Measurements from ENCODE around the gene MITD1.
"Not testable (repeated sequence)": the region's sequence is repeated elsewhere in the genome, so short reads cannot be mapped to it uniquely, and the experiment has no call there.

MITD1 gene

GRCh38 chr2:99154643-99155536, 26.0 kb downstream of the MITD1 start, which contains the start of the genes LIPT1 and TSGA10:
LIPT1 (plus strand) TSS chr2:99154967; CDS start chr2:99161958, 6,991 bp downstream.
TSGA10 (minus strand) TSS chr2:99154942; CDS start chr2:99109439, 45,503 bp downstream.
- peak; percentile 96 for DNase-seq

- DNase-seq = no peak
These were observed 26.8 kb downstream of the MITD1 start for GRCh38 chr2:99153921-99154604.

DNA sequence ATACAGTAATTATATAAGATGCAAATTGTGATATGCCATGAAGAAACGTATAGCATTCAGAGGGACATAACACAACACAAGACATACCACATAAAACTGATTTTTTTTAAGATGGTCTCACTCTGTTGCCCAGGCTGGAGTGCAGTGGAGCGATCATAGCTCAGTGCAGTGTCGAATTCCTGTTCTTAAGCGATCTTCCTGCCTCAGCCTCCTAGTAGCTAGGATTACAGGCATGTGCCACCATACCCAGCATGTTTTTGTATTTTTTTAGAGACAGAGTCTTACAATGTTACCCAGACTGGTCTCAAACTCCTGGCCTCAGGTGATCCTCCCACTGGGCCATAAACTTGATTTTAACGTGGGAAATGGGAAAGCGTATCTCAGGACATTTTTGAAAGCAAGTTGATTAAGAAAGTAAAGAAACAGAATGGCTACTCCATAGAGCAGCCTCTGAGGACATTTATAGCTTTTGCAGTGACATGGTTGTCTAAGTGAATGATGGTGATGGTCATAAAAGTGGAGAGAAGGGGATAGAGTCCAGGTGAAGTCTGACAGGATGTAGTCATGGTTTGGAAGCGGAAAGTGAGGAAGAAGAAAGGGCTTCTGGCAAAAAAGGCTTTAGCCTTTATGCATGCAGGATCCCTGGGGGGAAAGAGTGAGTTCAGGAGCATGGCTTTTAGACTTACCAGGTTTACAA, 28.5 kb downstream of the MITD1 start:
- DNase-seq = no peak

- no peak for DNase-seq
These were observed 30.2 kb downstream of the MITD1 start for GRCh38 chr2:99150706-99151105.

DNA sequence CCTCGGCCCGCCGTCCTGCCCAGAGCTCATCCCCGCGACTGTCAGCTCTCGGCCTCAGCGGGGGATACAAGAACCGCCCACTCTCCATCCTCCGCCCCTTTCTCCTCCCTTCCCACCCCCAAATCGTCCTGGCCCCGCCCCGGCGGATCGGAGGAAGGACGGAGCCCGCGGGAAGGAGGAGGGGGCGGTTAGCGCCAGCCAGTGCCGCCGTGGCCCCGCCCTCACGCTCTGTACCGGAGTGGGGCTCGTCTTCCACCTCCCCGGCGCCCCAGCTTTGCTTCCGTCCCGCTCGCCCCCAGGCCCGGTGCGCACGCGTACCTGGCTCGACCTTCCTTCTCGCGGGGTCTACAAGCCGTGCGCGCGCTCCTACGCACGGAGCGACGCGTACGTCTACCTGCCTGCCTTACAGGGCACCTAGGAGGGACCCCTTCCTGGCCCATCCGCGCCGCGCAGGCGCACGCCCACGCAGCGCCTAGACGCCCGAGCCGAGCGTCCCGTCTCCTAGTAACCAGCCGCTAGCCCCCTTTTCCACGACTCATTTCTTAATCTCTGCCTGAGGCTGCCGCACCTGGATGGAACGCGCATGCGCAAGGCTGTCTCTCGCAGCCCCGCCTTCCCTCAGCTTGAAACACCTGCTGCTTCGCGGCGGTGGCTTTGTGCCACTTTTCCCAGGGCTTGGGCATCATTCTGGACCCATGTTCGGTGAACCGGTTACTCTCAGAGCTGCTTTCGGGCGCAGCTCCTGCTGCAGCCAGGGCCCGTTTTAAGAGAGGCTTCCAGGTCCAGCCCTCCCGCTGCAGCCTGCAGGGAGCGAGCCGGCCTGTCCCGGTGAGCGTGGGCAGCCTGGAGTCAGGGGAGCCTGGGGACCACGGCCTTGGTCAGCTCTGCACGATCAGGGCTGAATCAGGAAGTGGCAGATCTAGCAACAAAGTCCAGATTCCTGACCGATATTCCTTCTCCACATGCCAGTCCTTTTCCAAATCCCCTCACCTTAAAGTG, 39.4 kb downstream of the MITD1 start, which contains the start of gene C2orf15:
TSS of gene C2orf15 (plus strand) at position 598 of the 999 bp plus-strand sequence. CDS start 8,852 bp downstream, outside the sequence.
- DNase-seq = peak; percentile 98

DNA sequence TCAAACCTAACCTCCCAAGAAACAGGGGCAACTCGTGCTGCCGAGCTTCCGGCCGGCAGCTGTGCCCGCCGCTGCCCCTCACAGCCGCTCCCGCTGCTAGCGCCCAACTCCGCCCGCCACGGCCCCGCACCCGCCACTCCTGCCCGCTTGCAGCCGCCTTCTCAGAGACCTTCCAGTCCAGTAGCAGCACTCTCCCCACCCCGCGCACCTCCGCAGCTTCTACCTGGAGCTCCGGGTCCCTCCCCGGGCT, 40.1 kb downstream of the MITD1 start:
- DNase-seq = peak; percentile 72

DNA sequence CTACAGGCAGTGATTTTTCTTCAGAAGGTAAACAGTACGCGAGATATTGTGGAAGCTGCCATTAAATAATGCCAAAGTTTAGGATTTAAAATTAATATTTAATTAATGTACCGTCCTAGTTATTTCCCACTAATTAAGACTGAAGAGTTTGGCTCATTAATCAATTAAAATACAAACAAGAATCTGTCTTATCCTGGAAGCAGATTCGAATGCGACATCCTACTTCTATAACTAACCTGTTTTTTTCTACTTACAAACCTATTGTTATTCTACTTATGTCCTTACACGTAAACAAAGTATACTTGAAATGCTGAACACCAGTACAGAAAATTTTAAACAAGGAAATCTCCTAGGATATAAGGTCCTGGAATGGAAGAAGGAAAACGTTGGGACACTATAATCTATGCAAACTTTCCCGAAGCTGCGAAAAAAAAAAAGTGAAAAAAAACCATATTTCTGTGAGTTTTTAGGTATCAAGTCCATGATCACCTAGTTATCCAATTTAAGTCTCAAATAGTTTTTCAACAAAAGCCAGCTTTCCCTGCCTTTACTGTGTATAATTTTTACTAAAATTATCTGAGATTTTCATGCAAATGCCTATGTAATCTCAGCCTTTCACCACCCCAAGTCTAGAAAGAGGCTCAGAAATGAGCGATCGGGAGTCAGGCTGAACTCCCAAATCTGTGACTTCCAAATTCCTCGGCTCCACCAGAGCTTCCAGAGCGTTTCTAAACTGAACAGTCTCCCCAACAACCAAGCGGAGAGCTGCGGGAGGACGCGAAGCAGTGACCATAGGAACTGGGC, 40.6 kb downstream of the MITD1 start:
- DNase-seq = no peak

- DNase-seq = no peak
These were observed 41.9 kb downstream of the MITD1 start for GRCh38 chr2:99139003-99139402.

GRCh38 chr2:99135044-99135556, 45.8 kb downstream of the MITD1 start:
- not testable (repeated sequence) for DNase-seq

- no peak for DNase-seq
These were observed 52.9 kb downstream of the MITD1 start for GRCh38 chr2:99127981-99128380.
